Activated naive CD8-positive, alpha-beta T cell treated with anti-CD3 and anti-CD28 coated beads for 36 hours (primary cell): ENCODE results near the gene SULT1A2. TPM values are rescaled to one million over a fixed set of nuclear protein-coding genes. Genes with fewer than 3 reads are reported as not detected.
"Not testable (repeated sequence)": the region's sequence is repeated elsewhere in the genome, so short reads cannot be mapped to it uniquely, and the experiment has no call there.

Source experiments
- DNase-seq: peaks from one replicate; pipeline ENCODE4 v3.0.0; 2021
- H3K27ac Mint-ChIP-seq: one replicate; pipeline ENCODE4 v1.8.0; 2022; ENCODE audit warnings: mild to moderate bottlenecking, moderate library complexity, mixed read lengths
- H3K27me3 Mint-ChIP-seq: one replicate; pipeline ENCODE4 v1.8.0; 2022; ENCODE audit warnings: mild to moderate bottlenecking, mixed read lengths
- H3K36me3 Mint-ChIP-seq: one replicate; pipeline ENCODE4 v1.8.0; 2021; ENCODE audit warnings: mild to moderate bottlenecking, mixed read lengths
- H3K4me1 Mint-ChIP-seq: one replicate; pipeline ENCODE4 v1.8.0; 2021; ENCODE audit warnings: mixed read lengths
- H3K4me3 Mint-ChIP-seq: one replicate; pipeline ENCODE4 v1.8.0; 2022; ENCODE audit warnings: mild to moderate bottlenecking, moderate library complexity, mixed read lengths
- H3K9me3 Mint-ChIP-seq: one replicate; pipeline ENCODE4 v1.8.0; 2022; ENCODE audit warnings: mixed read lengths
- total RNA-seq, 2 experiments: library from RNA; stranded (reverse); gene quantifications; one replicate each; pipeline ENCODE4 v1.2.3, GENCODE V29; 2021

Gene SULT1A2
- total RNA-seq, 2 experiments from 2014 or later: 0.24 to 0.68 TPM

- H3K4me1 Mint-ChIP-seq: no peaks in the 10 kb centered on the region
- DNase-seq: no peak
- H3K9me3 Mint-ChIP-seq: no peaks in the 10 kb centered on the region
- H3K4me3 Mint-ChIP-seq: no peak overlapping the region
- H3K27me3 Mint-ChIP-seq: no peaks in the 10 kb centered on the region
- no peak overlapping the region for H3K27ac Mint-ChIP-seq
- H3K36me3 Mint-ChIP-seq: peaks cover 13% of the 10 kb centered on the region
These were observed 9.5 kb downstream of the SULT1A2 start for GRCh38 chr16:28587386-28587785.

GRCh38 chr16:28586466-28586865, 10.4 kb downstream of the SULT1A2 start:
- H3K27ac Mint-ChIP-seq: no peak overlapping the region
- DNase-seq: no peak
- H3K4me1 Mint-ChIP-seq: no peaks in the 10 kb centered on the region
- H3K9me3 Mint-ChIP-seq: no peaks in the 10 kb centered on the region
- H3K27me3 Mint-ChIP-seq: no peaks in the 10 kb centered on the region
- peaks cover 13% of the 10 kb centered on the region for H3K36me3 Mint-ChIP-seq
- no peak overlapping the region for H3K4me3 Mint-ChIP-seq

- no peaks in the 10 kb centered on the region for H3K9me3 Mint-ChIP-seq
- DNase-seq: no peak
These were observed 11.2 kb downstream of the SULT1A2 start for GRCh38 chr16:28585674-28586073.

GRCh38 chr16:28580726-28581315, 16.0 kb downstream of the SULT1A2 start:
- peaks cover 12% of the 10 kb centered on the region for H3K36me3 Mint-ChIP-seq
- H3K27me3 Mint-ChIP-seq: no peaks in the 10 kb centered on the region
- DNase-seq: no peak
- no peaks in the 10 kb centered on the region for H3K9me3 Mint-ChIP-seq
- H3K4me1 Mint-ChIP-seq: peaks cover 1% of the 10 kb centered on the region
- H3K4me3 Mint-ChIP-seq: no peak overlapping the region
- no peak overlapping the region for H3K27ac Mint-ChIP-seq

More at GRCh38 chr16:28585674-28586073, 11.2 kb downstream of the SULT1A2 start:
- Mint-ChIP-seq H3K27ac (no peak overlapping the region), H3K27me3 (no peaks in the 10 kb centered on the region), H3K4me1 (no peaks in the 10 kb centered on the region), H3K36me3 (peaks cover 13% of the 10 kb centered on the region), H3K4me3 (no peak overlapping the region)

- Mint-ChIP-seq H3K27ac (no peak overlapping the region), H3K27me3 (no peaks in the 10 kb centered on the region), H3K9me3 (no peaks in the 10 kb centered on the region), H3K4me1 (peaks cover 15% of the 10 kb centered on the region), H3K4me3 (no peak overlapping the region), H3K36me3 (peaks cover 2% of the 10 kb centered on the region)
- DNase-seq: no peak
These were observed 21.3 kb downstream of the SULT1A2 start for GRCh38 chr16:28575446-28576109.

- DNase-seq: no peak
- H3K27me3 Mint-ChIP-seq: no peaks in the 10 kb centered on the region
- peaks cover 15% of the 10 kb centered on the region for H3K4me1 Mint-ChIP-seq
- H3K27ac Mint-ChIP-seq: no peak overlapping the region
- no peaks in the 10 kb centered on the region for H3K9me3 Mint-ChIP-seq
- H3K4me3 Mint-ChIP-seq: no peak overlapping the region
- peaks cover 2% of the 10 kb centered on the region for H3K36me3 Mint-ChIP-seq
These were observed 21.9 kb downstream of the SULT1A2 start for GRCh38 chr16:28574925-28575324.

GRCh38 chr16:28573738-28574718, 22.8 kb downstream of the SULT1A2 start:
- peaks cover 2% of the 10 kb centered on the region for H3K36me3 Mint-ChIP-seq
- peaks cover 15% of the 10 kb centered on the region for H3K4me1 Mint-ChIP-seq
- H3K4me3 Mint-ChIP-seq: no peak overlapping the region
- no peaks in the 10 kb centered on the region for H3K27me3 Mint-ChIP-seq
- no peak for DNase-seq
- H3K9me3 Mint-ChIP-seq: no peaks in the 10 kb centered on the region
- no peak overlapping the region for H3K27ac Mint-ChIP-seq

- DNase-seq: no peak
- Mint-ChIP-seq H3K4me3 (no peak overlapping the region), H3K4me1 (peaks cover 14% of the 10 kb centered on the region), H3K27me3 (no peaks in the 10 kb centered on the region), H3K9me3 (no peaks in the 10 kb centered on the region), H3K36me3 (peaks cover 3% of the 10 kb centered on the region), H3K27ac (no peak overlapping the region)
These were observed 23.9 kb downstream of the SULT1A2 start for GRCh38 chr16:28572696-28573510.

GRCh38 chr16:28569968-28570752, 26.7 kb downstream of the SULT1A2 start:
- no peak overlapping the region for H3K27ac Mint-ChIP-seq
- H3K27me3 Mint-ChIP-seq: no peaks in the 10 kb centered on the region
- H3K9me3 Mint-ChIP-seq: peaks cover 11% of the 10 kb centered on the region
- no peak overlapping the region for H3K4me3 Mint-ChIP-seq
- peaks cover 18% of the 10 kb centered on the region for H3K4me1 Mint-ChIP-seq
- peaks cover 23% of the 10 kb centered on the region for H3K36me3 Mint-ChIP-seq
- no peak for DNase-seq

- no peaks in the 10 kb centered on the region for H3K27me3 Mint-ChIP-seq
- H3K9me3 Mint-ChIP-seq: peaks cover 11% of the 10 kb centered on the region
- H3K36me3 Mint-ChIP-seq: peaks cover 24% of the 10 kb centered on the region
- DNase-seq: no peak
- H3K27ac Mint-ChIP-seq: no peak overlapping the region
- peaks cover 16% of the 10 kb centered on the region for H3K4me1 Mint-ChIP-seq
- H3K4me3 Mint-ChIP-seq: no peak overlapping the region
These were observed 27.8 kb downstream of the SULT1A2 start for GRCh38 chr16:28569021-28569420.

GRCh38 chr16:28567292-28567691, 29.6 kb downstream of the SULT1A2 start:
- H3K4me1 Mint-ChIP-seq: peaks cover 12% of the 10 kb centered on the region
- H3K27ac Mint-ChIP-seq: no peak overlapping the region
- peaks cover 24% of the 10 kb centered on the region for H3K36me3 Mint-ChIP-seq
- H3K27me3 Mint-ChIP-seq: no peaks in the 10 kb centered on the region
- H3K4me3 Mint-ChIP-seq: no peak overlapping the region
- H3K9me3 Mint-ChIP-seq: peaks cover 11% of the 10 kb centered on the region
- no peak for DNase-seq

- not testable (repeated sequence) for DNase-seq, H3K4me3 Mint-ChIP-seq, H3K27ac Mint-ChIP-seq, H3K27me3 Mint-ChIP-seq
- Mint-ChIP-seq H3K4me1 (peaks cover 13% of the 10 kb centered on the region), H3K36me3 (peaks cover 24% of the 10 kb centered on the region), H3K9me3 (peaks cover 11% of the 10 kb centered on the region)
These were observed 30.5 kb downstream of the SULT1A2 start for GRCh38 chr16:28566233-28566925.

- H3K27me3 Mint-ChIP-seq: no peaks in the 10 kb centered on the region
- peaks cover 20% of the 10 kb centered on the region for H3K4me1 Mint-ChIP-seq
- no peak for DNase-seq
- H3K27ac Mint-ChIP-seq: no peak overlapping the region
- H3K9me3 Mint-ChIP-seq: peaks cover 11% of the 10 kb centered on the region
- no peak overlapping the region for H3K4me3 Mint-ChIP-seq
- H3K36me3 Mint-ChIP-seq: peaks cover 40% of the 10 kb centered on the region
These were observed 33.6 kb downstream of the SULT1A2 start for GRCh38 chr16:28563218-28563617.
